Cortex of kidney (tissue), 1 donor: Measurements from ENCODE around the gene CEBPZOS.
"Not testable (repeated sequence)": the region's sequence is repeated elsewhere in the genome, so short reads cannot be mapped to it uniquely, and the experiment has no call there.

Source experiments
- DNase-seq: peaks from one replicate; lab custom pipeline; 2025; lab: John Stamatoyannopoulos, UW

The CEBPZOS gene

DNA sequence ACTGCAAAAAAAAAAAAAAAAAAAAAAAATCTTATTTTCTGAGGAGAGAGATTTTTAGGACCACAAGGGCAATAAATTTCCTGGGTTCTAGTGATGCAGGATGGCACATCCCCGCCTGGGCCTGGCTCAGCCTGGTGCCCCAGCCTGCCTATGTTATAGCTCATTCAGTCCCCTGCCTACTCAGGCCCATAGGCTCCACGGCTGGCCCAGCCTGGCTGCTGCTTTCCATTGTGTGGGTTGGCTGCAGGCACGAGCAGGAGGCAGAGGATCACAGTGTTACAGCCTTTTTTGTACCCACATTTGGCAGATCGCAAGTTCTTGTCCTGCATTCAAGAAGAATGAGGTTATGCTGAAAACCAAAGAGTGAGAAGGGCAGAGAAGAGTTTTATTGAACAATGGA is 5.0 kb upstream of the CEBPZOS start:
- DNase-seq, result no peak

DNA sequence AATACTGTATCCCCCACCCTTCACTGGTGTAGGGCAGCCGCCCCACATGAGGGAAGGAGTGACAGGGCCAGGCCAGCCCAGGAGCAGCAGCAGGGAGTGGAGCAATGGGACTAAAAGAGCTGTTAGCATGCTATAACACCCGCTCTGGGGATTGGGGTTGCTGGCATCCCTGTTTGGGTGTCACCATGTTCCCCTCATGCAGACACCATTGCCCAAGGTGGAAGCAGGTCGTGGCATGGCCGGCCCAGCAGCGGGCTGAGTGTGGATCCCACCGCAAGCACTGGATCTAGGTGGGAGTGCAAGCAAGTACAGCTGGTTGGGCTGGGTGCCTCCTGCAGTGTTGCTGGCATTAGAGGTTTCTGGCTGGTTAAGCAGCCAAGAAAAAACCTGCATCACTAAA is 4.5 kb upstream of the CEBPZOS start:
- DNase-seq, result no peak

DNA sequence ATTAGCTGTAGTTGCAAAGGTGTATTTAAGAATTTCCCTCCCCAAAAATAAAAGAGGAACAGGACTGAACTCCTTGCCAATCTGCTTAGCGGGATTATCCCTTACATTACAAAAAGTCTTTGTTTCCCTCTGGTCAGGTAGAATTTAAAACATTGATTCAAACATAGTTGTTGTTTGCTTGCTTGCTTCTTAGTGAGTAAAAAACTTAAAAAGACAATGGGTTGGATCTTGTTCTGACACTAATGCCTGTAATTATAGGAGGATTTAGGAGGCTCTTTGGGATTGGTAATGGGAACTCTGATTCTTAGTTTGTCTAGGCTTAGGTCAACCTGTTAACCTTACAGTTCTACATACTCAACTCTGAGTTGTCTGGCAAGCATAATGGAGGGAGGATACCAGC is 3.7 kb upstream of the CEBPZOS start:
- DNase-seq, result no peak

DNA sequence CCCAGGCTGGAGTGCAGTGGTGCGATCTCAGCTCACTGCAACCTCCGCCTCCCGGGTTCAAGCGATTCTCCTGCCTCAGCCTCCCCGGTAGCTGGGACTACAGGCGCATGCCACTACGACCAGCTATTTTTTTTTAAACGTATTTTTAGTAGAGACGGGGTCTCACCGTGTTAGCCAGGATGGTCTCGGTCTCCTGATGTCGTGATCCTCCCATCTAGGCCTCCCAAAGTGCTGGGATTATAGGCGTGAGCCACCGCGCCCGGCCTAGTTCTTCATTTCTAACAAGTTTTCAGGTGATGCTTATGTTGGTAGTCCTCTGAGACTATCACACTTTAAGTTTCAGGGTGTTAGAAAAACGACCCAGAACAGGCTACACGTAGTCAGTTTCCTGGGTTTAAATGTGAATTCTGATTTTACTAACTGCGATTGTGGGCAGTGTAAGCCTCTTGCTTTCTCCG is 405 bp upstream of the CEBPZOS start:
- DNase-seq, result not testable (repeated sequence)

DNA sequence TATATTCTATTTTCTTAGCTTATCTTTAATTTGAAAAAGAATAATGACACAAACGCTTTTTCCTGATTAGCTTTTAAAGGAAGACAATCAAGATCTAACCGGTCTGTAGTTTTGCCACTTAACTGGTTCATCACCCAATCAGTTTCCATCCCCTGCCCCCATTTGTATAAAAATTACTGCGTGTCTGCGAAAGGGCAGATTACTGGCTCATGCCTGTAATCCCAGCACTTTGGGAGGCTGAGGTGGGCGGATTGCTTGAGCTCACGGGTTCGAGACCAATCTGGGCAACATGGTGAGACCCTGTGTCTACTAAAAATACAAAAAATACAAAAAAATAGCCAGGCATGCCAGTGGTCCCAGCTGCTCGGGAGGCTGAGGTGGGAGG is 2.4 kb downstream of the CEBPZOS start:
- no peak for DNase-seq

DNA sequence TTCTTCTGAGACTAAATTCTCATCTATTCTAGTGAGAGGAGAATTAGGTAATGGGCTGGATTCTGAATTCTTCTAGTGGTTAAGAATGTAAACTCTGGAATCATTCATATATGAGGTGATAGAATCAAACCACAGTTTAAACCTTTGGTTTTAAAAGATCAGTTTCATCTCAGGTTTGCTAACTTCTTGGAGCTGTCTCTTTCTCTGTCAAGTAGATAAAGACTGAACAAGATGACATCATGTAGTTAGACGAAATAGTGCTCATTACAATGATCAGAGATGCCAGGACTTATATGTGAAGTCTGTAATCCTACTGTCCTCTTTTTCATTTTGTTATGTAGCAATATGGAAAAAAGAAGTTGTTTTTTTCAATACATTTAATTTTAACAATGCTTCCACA is 4.9 kb downstream of the CEBPZOS start:
- no peak for DNase-seq

DNA sequence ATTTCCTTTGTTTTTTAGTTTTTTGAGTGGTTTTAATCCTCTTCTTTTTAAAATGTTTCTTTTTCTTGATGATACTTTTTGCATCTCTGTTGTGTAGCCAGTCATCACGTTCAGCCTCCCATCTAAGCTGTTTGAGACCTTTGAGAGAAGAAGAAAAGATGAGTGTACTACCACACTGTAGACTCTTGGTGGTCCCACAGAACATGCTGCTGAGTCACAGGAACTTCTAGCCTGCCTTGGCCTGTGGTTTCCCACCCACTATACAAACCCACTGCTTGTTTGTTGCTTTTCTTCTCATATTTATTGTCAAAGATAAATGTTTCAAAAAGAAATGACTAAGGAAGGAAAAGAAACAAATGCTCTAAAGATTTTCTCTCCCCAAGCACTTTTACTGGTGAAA is 5.5 kb downstream of the CEBPZOS start:
- DNase-seq, result no peak

DNA sequence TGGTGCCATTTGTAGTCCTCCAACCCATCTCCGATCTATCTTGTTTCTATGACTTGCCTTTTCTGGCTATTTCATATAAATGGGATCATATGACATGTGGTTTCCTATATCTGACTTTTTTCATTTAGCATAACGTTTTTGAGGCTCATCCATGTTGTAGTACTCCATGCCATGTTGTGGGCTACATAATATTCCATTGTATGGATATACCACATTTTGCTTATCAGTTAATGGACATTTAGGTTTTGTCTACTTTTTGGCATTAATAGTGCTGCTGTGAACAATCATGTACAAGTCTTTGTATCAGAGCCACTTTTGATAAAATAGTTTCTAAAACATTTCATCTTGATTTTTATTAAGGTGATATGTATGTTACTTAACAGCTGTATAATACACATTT is 7.4 kb downstream of the CEBPZOS start:
- no peak for DNase-seq

DNA sequence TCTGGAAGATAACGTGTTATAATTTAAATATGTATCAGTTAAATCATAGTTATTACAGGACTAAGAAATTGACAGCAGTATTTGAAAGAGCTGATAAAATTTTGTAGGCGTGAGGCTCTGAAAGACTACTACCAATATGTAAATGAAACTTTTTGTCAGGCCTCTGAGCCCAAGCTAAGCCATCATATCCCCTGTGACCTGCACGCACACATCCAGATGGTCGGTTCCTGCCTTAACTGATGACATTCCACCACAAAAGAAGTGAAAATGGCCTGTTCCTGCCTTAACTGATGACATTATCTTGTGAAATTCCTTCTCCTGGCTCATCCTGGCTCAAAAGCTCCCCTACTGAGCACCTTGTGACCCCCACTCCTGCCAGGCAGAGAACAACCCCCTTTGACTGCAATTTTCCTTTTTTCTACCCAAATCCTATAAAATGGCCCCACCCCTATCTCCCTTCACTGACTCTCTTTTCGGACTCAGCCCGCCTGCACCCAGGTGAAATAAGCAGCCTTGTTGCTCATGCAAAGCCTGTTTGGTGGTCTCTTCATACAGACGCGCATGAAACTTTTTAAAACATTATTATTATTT is 8.9 kb downstream of the CEBPZOS start:
- not testable (repeated sequence) for DNase-seq

DNA sequence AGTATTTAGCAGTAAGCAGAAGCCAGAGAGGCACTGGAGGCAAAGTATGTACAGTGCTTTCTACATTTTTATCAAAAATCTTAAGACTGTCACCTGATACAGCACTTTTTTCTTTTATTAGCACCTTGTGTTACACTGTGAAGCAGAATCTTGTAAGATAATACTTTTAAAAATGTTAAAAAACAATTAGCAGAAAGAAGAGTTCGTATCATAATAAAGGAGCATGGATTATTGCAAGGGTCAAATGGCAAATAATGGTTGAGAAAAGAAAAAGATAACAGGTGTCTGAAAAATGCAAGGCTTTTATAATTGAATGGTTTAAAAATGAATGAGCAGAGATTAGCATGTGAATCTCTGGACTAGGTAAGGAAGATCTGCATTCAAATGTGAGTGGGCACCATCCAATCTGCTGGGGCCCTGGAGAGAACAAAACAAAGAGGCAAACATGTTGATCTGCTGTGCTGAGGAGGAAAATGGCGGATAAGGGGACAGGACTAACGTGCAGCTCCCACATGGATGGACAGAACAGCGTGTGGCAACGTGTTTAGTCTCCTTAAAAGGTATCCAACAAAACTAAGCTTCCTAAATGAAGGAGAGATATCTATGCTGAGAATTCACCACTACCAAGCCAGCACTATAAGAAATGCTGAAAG is 9.5 kb downstream of the CEBPZOS start:
- no peak for DNase-seq

DNA sequence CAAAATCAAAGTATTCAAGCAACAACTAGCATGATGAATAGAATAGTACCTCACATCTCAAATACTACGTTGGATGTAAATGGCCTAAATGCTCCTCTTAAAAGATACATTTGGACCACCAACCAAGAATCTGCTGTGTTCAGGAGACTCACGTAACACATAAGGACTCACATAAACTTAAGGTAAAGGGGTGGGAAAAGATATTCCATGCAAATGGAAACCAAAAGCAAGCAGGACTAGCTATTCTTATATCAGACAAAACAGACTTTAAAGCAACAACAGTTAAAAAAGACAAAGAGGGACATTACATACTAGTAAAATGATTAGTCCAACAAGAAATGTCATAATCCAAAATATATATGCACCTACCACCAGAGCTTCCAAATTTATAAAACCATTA is 10.5 kb downstream of the CEBPZOS start:
- DNase-seq, result not testable (repeated sequence)

DNA sequence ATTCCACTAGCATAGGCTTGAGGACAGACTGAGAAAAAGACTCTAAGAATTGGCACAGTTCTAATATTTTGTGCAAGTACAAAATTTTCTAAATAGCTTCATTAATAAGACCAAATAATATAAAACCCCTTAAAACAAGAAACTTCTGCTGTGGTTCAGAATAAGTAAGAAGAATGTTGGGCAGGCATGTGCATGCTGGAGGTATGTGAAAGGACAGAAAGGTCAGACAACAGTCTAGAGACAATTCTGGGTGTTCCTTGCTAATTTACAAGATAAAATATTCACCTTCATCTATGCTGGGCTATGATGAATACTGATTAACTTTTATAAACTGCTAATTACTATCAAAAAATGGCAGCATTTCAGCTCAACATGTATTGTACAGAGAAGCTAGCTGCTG is 14.9 kb downstream of the CEBPZOS start:
- no peak for DNase-seq

DNA sequence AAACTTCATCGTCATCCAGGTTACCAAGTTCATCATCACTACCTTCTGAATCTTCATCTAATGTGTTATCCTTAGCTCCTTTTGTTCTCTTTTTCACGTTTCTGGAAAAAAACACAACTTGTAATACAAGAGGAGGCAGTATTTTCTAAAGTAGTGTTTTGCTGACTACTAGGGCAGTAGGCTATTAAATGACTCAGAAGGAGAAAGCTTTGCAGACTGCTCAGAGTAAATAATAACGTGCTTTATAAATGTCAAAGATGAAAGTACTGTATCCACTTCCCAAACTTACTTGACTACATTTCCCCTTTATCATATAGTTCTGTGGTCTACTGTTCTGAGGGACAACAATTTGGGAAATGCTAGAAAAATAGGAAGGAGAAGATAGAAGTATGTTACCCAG is 15.6 kb downstream of the CEBPZOS start:
- DNase-seq, result no peak

DNA sequence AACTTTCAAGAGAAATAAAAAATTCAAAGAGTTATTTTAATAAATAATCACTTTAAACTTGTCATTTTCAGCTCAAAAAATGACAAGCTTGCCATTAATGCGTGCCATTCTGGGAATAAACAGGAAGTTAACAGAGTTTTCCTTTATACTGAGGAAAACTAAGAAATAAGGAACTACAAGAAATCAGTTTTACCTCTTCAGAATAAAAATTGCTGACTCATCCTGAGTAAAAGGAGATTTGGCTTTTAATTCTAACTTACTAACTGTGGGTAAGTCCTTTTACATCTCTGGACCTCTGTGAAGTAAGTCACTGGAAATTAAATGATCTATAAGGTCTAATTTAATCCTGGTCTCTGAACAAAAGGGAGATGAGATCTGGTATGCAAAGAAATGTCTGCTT is 19.0 kb downstream of the CEBPZOS start:
- DNase-seq, result no peak

DNA sequence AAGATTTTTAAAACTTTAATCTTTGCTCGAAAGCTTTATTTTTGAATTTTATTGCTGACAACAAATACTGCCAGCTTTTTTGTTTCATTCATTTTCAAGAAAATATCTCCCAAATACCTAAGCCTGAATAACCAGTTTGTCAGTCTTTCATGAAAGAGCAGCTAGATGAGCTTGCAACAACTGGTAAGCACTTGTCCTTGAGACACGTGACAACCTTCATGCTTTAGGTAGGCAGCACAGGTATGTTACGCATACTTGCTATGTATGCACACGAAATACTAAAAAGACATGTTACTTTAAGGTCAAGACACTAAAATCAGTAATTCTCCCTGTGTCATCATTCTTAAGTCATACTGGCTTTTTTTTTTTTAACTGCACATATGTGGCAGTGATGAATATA is 22.8 kb downstream of the CEBPZOS start:
- DNase-seq, result no peak

DNA sequence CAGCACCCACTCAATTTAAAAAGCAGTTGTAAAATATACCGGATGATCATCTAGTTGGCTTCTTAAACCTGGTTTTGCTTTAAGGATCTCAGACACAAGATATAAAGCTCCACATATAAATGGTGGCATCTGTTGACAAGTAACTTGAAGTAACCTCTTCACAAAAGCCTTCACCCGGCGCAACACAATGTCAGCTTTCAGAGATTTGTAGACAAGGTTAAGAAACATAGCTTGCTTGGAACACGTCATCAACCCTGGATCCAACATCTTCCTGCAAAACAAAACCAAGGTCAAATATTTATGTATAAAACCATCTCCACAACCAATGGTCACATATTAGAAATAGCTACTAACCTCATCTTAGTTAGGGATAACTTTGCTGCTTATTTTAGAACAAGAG is 26.8 kb downstream of the CEBPZOS start:
- DNase-seq, result no peak

DNA sequence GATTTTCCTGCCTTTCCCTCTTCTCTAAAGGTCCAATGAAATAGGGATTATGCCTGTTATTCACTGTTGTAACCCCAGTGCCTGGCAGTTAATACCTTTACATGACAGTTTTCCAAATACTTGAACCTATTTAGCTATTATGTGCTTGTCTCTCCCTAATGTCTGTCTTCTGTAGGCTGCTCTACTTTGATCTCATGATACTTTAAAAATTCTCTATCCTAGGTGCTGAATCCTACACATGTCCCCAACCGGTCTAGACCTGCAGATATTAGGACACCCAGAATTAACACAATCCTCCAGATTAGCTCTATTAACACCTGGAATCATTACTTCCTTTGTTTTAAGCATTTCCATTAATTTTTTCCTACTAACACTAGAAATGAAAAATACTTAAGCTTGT is 27.8 kb downstream of the CEBPZOS start:
- no peak for DNase-seq

DNA sequence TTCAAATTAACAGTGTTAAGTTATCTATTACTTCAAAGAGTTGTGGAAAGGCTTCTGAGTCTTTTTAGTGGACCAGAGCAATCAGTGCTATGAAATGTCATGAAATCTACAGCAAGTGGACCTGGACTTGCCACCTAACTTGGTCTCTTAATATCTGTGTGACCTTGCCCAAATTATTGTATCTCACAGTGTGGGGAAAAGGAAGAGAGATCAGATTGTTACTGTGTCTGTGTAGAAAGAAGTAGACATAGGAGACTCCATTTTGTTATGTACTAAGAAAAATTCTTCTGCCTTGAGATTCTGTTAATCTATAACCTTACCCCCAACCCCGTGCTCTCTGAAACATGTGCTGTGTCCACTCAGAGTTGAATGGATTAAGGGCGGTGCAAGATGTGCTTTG is 28.8 kb downstream of the CEBPZOS start:
- DNase-seq, result not testable (repeated sequence)

DNA sequence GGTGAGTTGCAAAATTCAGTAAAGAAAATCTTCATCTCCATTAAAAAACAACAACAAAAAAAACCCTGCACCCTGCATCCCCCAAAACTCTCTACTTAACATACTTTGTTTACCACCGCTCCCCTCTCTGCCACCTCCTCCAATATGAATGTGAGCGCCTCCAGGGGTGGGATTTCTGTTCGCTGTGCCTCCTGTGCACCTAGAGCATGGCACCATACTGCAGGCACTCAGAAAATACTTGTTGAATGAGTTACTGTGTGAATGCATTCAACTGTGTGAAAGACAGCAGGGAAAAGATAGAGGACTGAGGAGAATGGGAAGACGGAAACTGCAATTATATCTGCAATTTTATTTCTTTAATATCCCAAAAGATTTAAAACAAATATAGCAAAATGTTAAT is 30.6 kb downstream of the CEBPZOS start:
- no peak for DNase-seq

DNA sequence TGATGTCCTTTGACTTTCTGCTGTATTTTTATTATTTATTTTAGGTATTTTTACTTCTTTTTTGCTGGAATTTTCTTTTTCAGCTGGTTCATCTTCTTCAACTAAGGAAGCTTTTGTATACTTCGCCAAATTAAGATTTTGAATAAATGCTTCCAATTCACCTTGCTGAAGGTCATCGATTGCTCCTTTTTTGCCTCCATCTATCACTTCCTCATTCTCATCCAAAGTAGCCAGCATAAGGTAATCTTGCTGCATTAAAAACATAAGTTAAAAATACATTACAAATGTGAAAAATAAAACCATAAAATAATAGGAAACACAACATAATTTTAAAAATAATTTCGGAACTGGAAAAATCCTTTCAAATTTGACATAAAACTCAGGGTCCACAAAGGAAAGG is 32.5 kb downstream of the CEBPZOS start:
- no peak for DNase-seq

DNA sequence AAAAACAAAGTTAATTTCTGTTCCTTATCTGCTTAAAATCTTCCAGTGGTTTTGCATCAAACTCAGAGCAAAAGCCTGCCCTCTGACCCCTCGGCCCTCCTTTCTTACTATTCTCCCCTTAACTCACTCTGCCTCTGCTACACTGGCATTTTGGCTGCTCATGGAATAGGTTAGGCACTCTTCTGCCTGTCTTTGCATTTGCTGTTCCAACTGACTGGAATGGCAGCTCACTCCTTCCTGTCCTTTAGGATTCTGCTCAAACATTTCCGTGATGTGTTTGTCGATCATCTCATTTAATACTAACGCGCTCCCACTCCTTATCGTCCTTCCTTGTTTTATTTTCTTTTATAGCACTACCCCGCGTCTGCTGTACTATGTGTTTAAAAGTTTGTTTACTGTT is 34.3 kb downstream of the CEBPZOS start:
- no peak for DNase-seq

DNA sequence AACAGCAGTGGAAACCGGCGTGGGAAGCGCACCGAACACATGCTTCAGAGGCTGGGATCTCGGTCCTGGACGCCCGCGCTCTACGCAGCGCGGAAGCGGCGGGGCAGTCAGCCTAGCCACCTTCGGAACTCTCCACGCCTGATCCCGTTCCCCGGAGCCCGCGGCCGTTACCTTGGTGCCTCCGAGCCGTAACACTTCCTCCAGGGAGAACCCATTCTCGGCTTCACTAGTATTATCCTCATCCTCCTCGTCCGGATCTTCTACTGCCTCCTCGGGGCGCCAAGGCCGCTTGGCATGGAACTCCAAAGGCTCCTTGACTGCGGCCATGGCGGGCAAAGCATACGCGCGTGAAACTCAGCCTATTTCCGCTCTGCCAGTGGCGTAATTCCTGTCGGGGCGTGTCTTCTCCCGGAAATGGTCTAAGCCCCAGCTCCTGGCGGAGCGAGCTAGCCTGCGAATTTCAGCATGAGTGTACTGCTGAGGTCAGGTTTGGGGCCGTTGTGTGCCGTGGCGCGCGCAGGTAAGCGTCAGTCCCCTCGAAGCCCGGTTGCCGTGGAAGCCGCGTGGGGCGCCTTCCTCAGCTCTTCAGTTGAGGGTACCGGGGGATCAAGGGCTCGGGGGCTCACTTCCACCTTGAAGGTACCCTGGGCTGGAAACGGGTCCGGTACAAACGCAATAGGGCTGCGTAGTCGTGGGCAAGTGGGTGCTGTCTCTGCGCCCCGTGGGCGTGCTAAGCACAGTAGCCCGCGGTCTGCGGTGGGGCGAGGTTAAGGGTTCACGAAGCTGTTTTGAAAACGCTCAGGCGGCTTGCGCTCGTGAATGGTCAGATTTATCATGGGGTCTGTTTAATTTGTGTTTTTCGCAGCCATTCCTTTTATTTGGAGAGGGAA is 35.2 kb downstream of the CEBPZOS start, which contains the start of the genes CEBPZ and NDUFAF7:
TSS of gene CEBPZ (minus strand) at position 356 of the 890 bp plus-strand sequence. CDS start at position 327, 29 bp downstream.
TSS of gene NDUFAF7 (plus strand) at position 418 of the 890 bp plus-strand sequence. CDS start at position 466, 48 bp downstream.
- no peak for DNase-seq
